ENCODE measurements around the gene CADM2. TPM values are rescaled to one million over a fixed set of nuclear protein-coding genes. Genes with fewer than 3 reads are reported as not detected.

Gene CADM2
- total and polyA plus RNA-seq, 2 experiments from 2014 or later, result 13.3 to 47.5 TPM

DNA sequence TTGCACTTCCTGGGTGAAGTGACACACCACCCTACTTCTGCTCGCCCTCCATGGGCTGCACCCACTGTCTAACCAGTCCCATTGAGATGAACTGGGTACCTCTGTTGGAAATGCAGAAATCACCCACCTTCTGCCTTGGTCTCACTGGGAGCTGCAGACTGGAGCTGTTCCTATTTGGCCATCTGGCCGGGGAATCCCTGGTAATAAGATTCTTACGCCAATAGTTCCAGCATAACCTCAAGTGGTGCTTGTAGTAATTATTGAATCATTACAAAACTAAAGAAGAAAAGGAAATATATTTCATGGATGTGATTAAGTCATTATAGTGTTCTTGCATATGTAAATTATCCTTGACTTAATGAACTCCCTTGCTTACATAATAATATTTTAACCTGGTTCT, 841.9 kb downstream of the CADM2 start:
- no peaks in the 10 kb centered on the region for H3K36me3 ChIP-seq (ENCODE audit: insufficient read depth)
- no peak overlapping the region for H3K27ac ChIP-seq (ENCODE audit: low read depth)
- no peak for DNase-seq (ENCODE audit: low spot score)
- H3K4me3 Mint-ChIP-seq, result no peak overlapping the region
- no peak overlapping the region for H3K27ac Mint-ChIP-seq
- H3K4me1 Mint-ChIP-seq, result peaks cover 6% of the 10 kb centered on the region; the same call in 2 of the 3 replicates
- no peak for TF ChIP-seq CREB1 (CRISPR knock-in tag; IDR thresholded peaks at IDR 0.05; ENCODE audit: low read depth)
- no peak for TF ChIP-seq EZH2 (IDR thresholded peaks at IDR 0.05; ENCODE audit: low read depth, unreplicated experiment)
- no peak for TF ChIP-seq POLR2AphosphoS5 (IDR thresholded peaks at IDR 0.05; ENCODE audit: low read depth)
- no peak for TF ChIP-seq EZH2phosphoT487 (IDR thresholded peaks at IDR 0.05; ENCODE audit: unreplicated experiment)
- TF ChIP-seq, protein P1, sequence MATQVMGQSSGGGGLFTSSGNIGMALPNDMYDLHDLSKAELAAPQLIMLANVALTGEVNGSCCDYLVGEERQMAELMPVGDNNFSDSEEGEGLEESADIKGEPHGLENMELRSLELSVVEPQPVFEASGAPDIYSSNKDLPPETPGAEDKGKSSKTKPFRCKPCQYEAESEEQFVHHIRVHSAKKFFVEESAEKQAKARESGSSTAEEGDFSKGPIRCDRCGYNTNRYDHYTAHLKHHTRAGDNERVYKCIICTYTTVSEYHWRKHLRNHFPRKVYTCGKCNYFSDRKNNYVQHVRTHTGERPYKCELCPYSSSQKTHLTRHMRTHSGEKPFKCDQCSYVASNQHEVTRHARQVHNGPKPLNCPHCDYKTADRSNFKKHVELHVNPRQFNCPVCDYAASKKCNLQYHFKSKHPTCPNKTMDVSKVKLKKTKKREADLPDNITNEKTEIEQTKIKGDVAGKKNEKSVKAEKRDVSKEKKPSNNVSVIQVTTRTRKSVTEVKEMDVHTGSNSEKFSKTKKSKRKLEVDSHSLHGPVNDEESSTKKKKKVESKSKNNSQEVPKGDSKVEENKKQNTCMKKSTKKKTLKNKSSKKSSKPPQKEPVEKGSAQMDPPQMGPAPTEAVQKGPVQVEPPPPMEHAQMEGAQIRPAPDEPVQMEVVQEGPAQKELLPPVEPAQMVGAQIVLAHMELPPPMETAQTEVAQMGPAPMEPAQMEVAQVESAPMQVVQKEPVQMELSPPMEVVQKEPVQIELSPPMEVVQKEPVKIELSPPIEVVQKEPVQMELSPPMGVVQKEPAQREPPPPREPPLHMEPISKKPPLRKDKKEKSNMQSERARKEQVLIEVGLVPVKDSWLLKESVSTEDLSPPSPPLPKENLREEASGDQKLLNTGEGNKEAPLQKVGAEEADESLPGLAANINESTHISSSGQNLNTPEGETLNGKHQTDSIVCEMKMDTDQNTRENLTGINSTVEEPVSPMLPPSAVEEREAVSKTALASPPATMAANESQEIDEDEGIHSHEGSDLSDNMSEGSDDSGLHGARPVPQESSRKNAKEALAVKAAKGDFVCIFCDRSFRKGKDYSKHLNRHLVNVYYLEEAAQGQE (IDR thresholded peaks at IDR 0.05; ENCODE audit: unreplicated experiment), result no peak
- TF ChIP-seq ZNF114 (CRISPR knock-in tag; IDR thresholded peaks at IDR 0.05), result no peak
- TF ChIP-seq, protein P2, sequence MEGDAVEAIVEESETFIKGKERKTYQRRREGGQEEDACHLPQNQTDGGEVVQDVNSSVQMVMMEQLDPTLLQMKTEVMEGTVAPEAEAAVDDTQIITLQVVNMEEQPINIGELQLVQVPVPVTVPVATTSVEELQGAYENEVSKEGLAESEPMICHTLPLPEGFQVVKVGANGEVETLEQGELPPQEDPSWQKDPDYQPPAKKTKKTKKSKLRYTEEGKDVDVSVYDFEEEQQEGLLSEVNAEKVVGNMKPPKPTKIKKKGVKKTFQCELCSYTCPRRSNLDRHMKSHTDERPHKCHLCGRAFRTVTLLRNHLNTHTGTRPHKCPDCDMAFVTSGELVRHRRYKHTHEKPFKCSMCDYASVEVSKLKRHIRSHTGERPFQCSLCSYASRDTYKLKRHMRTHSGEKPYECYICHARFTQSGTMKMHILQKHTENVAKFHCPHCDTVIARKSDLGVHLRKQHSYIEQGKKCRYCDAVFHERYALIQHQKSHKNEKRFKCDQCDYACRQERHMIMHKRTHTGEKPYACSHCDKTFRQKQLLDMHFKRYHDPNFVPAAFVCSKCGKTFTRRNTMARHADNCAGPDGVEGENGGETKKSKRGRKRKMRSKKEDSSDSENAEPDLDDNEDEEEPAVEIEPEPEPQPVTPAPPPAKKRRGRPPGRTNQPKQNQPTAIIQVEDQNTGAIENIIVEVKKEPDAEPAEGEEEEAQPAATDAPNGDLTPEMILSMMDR (conservative IDR thresholded peaks at IDR 0.05; ENCODE audit: low read depth in 2 of 2), result no peak
- no peak for TF ChIP-seq STAT1 (IDR thresholded peaks at IDR 0.05; ENCODE audit: unreplicated experiment)
- TF ChIP-seq JUNB (IDR thresholded peaks at IDR 0.05; ENCODE audit: unreplicated experiment), result no peak
- no peak overlapping the region for H3K4me2 ChIP-seq
- H3K9me2 ChIP-seq (ENCODE audit: insufficient read depth), result no peaks in the 10 kb centered on the region; the same call in 1 of the 2 replicates
- H3K9me3 Mint-ChIP-seq, result peaks cover 17% of the 10 kb centered on the region
- no peak overlapping the region for H3K4me3 ChIP-seq
- no peak overlapping the region for H2AFZ ChIP-seq
- H3K27me3 Mint-ChIP-seq (ENCODE audit: insufficient read depth, low read depth, poor library complexity), result no peaks in the 10 kb centered on the region
- ATAC-seq, result no peak
- peaks cover 3% of the 10 kb centered on the region; the same call in 1 of the 2 replicates for H3K4me1 ChIP-seq (ENCODE audit: insufficient read depth)
- no peaks in the 10 kb centered on the region for H3K79me2 ChIP-seq (replicated peaks; ENCODE audit: insufficient read depth)
- H3K27me3 ChIP-seq (ENCODE audit: insufficient read depth), result no peaks in the 10 kb centered on the region
- H3F3A ChIP-seq (replicated peaks; ENCODE audit: low read depth), result no peaks in the 10 kb centered on the region
- no peaks in the 10 kb centered on the region for H4K20me1 ChIP-seq (replicated peaks; ENCODE audit: insufficient read depth)
- H3K36me3 Mint-ChIP-seq (ENCODE audit: low read depth), result peaks cover 12% of the 10 kb centered on the region; the same call in 2 of the 3 replicates

DNA sequence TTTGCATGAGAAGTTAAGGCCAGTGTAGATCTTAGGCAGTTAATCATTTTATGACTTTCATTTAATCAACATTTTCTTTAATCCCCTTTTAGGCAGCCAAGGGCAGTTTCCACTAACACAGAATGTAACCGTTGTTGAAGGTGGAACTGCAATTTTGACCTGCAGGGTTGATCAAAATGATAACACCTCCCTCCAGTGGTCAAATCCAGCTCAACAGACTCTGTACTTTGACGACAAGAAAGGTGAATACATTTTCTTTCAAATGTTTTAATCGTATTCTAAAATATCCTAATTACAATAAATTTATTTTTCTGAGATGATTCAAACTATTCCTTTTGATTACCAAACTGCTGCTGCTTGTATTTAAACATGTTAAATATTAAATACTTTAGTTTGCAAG, 843.2 kb downstream of the CADM2 start:
- Histone ChIP-seq H3K4me2 (no peak overlapping the region), H3F3A (replicated peaks; ENCODE audit: low read depth) (no peaks in the 10 kb centered on the region), H3K4me1 (ENCODE audit: insufficient read depth) (no peaks in the 10 kb centered on the region), H3K27me3 (ENCODE audit: insufficient read depth) (no peaks in the 10 kb centered on the region), H3K27ac (ENCODE audit: low read depth) (no peak overlapping the region), H3K4me3 (no peak overlapping the region), H2AFZ (no peak overlapping the region), H3K9me2 (ENCODE audit: insufficient read depth) (no peaks in the 10 kb centered on the region), H3K79me2 (replicated peaks; ENCODE audit: insufficient read depth) (no peaks in the 10 kb centered on the region), H3K36me3 (ENCODE audit: insufficient read depth) (no peaks in the 10 kb centered on the region), H4K20me1 (replicated peaks; ENCODE audit: insufficient read depth) (no peaks in the 10 kb centered on the region)
- H3K4me1 Mint-ChIP-seq, result no peaks in the 10 kb centered on the region; the same call in 1 of the 3 replicates
- H3K27me3 Mint-ChIP-seq (ENCODE audit: insufficient read depth, low read depth, poor library complexity), result no peaks in the 10 kb centered on the region
- peaks cover 12% of the 10 kb centered on the region; the same call in 2 of the 3 replicates for H3K36me3 Mint-ChIP-seq (ENCODE audit: low read depth)
- peaks cover 17% of the 10 kb centered on the region for H3K9me3 Mint-ChIP-seq
- no peak overlapping the region for H3K4me3 Mint-ChIP-seq
- peak overlapping the region; percentile 63 for H3K27ac Mint-ChIP-seq
- peak; percentile 70 for ATAC-seq
- peak; percentile 70 for DNase-seq (ENCODE audit: low spot score)
- no peak for TF ChIP-seq ZNF114 (CRISPR knock-in tag; IDR thresholded peaks at IDR 0.05)
- TF ChIP-seq, protein P3, sequence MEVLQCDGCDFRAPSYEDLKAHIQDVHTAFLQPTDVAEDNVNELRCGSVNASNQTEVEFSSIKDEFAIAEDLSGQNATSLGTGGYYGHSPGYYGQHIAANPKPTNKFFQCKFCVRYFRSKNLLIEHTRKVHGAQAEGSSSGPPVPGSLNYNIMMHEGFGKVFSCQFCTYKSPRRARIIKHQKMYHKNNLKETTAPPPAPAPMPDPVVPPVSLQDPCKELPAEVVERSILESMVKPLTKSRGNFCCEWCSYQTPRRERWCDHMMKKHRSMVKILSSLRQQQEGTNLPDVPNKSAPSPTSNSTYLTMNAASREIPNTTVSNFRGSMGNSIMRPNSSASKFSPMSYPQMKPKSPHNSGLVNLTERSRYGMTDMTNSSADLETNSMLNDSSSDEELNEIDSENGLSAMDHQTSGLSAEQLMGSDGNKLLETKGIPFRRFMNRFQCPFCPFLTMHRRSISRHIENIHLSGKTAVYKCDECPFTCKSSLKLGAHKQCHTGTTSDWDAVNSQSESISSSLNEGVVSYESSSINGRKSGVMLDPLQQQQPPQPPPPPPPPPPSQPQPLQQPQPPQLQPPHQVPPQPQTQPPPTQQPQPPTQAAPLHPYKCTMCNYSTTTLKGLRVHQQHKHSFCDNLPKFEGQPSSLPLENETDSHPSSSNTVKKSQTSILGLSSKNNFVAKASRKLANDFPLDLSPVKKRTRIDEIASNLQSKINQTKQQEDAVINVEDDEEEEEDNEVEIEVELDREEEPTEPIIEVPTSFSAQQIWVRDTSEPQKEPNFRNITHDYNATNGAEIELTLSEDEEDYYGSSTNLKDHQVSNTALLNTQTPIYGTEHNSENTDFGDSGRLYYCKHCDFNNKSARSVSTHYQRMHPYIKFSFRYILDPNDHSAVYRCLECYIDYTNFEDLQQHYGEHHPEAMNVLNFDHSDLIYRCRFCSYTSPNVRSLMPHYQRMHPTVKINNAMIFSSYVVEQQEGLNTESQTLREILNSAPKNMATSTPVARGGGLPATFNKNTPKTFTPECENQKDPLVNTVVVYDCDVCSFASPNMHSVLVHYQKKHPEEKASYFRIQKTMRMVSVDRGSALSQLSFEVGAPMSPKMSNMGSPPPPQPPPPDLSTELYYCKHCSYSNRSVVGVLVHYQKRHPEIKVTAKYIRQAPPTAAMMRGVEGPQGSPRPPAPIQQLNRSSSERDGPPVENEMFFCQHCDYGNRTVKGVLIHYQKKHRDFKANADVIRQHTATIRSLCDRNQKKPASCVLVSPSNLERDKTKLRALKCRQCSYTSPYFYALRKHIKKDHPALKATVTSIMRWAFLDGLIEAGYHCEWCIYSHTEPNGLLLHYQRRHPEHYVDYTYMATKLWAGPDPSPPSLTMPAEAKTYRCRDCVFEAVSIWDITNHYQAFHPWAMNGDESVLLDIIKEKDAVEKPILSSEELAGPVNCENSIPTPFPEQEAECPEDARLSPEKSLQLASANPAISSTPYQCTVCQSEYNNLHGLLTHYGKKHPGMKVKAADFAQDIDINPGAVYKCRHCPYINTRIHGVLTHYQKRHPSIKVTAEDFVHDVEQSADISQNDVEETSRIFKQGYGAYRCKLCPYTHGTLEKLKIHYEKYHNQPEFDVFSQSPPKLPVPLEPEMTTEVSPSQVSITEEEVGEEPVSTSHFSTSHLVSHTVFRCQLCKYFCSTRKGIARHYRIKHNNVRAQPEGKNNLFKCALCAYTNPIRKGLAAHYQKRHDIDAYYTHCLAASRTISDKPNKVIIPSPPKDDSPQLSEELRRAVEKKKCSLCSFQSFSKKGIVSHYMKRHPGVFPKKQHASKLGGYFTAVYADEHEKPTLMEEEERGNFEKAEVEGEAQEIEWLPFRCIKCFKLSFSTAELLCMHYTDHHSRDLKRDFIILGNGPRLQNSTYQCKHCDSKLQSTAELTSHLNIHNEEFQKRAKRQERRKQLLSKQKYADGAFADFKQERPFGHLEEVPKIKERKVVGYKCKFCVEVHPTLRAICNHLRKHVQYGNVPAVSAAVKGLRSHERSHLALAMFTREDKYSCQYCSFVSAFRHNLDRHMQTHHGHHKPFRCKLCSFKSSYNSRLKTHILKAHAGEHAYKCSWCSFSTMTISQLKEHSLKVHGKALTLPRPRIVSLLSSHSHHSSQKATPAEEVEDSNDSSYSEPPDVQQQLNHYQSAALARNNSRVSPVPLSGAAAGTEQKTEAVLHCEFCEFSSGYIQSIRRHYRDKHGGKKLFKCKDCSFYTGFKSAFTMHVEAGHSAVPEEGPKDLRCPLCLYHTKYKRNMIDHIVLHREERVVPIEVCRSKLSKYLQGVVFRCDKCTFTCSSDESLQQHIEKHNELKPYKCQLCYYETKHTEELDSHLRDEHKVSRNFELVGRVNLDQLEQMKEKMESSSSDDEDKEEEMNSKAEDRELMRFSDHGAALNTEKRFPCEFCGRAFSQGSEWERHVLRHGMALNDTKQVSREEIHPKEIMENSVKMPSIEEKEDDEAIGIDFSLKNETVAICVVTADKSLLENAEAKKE (CRISPR knock-in tag; IDR thresholded peaks at IDR 0.05), result no peak
